ENCODE results near the gene TSSK2. TPM values are rescaled to one million over a fixed set of nuclear protein-coding genes. Genes with fewer than 3 reads are reported as not detected.

Gene TSSK2
- polyA plus RNA-seq, 1 donor from 2014 or later = not detected

- Histone ChIP-seq H3K9me2 (ENCODE audit: insufficient read depth, low read length) (no peaks in the 10 kb centered on the region), H3K27me3 (ENCODE audit: insufficient read depth, low read depth, low read length) (no peaks in the 10 kb centered on the region), H3K9me3 (ENCODE audit: low read length) (peaks cover 3% of the 10 kb centered on the region), H3K9ac (ENCODE audit: low read length) (no peak overlapping the region), H3F3A (ENCODE audit: insufficient read depth, low read length, poor library complexity, severe bottlenecking) (no peaks in the 10 kb centered on the region), H4K20me1 (ENCODE audit: insufficient read depth) (no peaks in the 10 kb centered on the region), H3K36me3 (ENCODE audit: insufficient read depth, low read length) (no peaks in the 10 kb centered on the region), H2AFZ (ENCODE audit: low read depth, low read length) (no peak overlapping the region), H3K4me2 (ENCODE audit: low read length) (no peak overlapping the region), H3K4me3 (ENCODE audit: low read length) (no peak overlapping the region), H3K79me2 (replicated peaks; ENCODE audit: insufficient read depth, low read length) (peaks cover 7% of the 10 kb centered on the region), H3K27ac (ENCODE audit: low read length) (no peak overlapping the region)
- TF ChIP-seq CTCF (IDR thresholded peaks at IDR 0.05; ENCODE audit: poor library complexity, severe bottlenecking) (no peak), SMC3 (conservative IDR thresholded peaks at IDR 0.05; ENCODE audit: poor library complexity) (no peak), MXI1 (conservative IDR thresholded peaks at IDR 0.05; ENCODE audit: poor library complexity, severe bottlenecking) (no peak), EZH2 (IDR thresholded peaks at IDR 0.05; ENCODE audit: borderline replicate concordance, insufficient read depth, low read length, poor library complexity, severe bottlenecking) (no peak), EP300 (conservative IDR thresholded peaks at IDR 0.05; ENCODE audit: poor library complexity, severe bottlenecking) (no peak), REST (IDR thresholded peaks at IDR 0.05; ENCODE audit: borderline replicate concordance) (no peak)
Observed at GRCh38 chr22:19094393-19094997, 36.6 kb upstream of the TSSK2 start.

- Histone ChIP-seq H3K9me3 (ENCODE audit: low read length) (peaks cover 3% of the 10 kb centered on the region), H3K27ac (ENCODE audit: low read length) (no peak overlapping the region), H3K79me2 (replicated peaks; ENCODE audit: insufficient read depth, low read length) (peaks cover 12% of the 10 kb centered on the region), H3K4me2 (ENCODE audit: low read length) (no peak overlapping the region), H3K36me3 (ENCODE audit: insufficient read depth, low read length) (no peaks in the 10 kb centered on the region), H3K9me2 (ENCODE audit: insufficient read depth, low read length) (no peaks in the 10 kb centered on the region), H3K4me3 (ENCODE audit: low read length) (no peak overlapping the region), H3K9ac (ENCODE audit: low read length) (no peak overlapping the region), H4K20me1 (ENCODE audit: insufficient read depth) (no peaks in the 10 kb centered on the region), H3K27me3 (ENCODE audit: insufficient read depth, low read depth, low read length) (no peaks in the 10 kb centered on the region), H2AFZ (ENCODE audit: low read depth, low read length) (no peak overlapping the region), H3F3A (ENCODE audit: insufficient read depth, low read length, poor library complexity, severe bottlenecking) (no peaks in the 10 kb centered on the region)
- TF ChIP-seq MXI1 (conservative IDR thresholded peaks at IDR 0.05; ENCODE audit: poor library complexity, severe bottlenecking) (no peak), TAF1 (IDR thresholded peaks at IDR 0.05; ENCODE audit: low read depth) (no peak), EZH2 (IDR thresholded peaks at IDR 0.05; ENCODE audit: borderline replicate concordance, insufficient read depth, low read length, poor library complexity, severe bottlenecking) (no peak), POLR2AphosphoS5 (IDR thresholded peaks at IDR 0.05) (no peak), CTCF (IDR thresholded peaks at IDR 0.05; ENCODE audit: poor library complexity, severe bottlenecking) (no peak), REST (IDR thresholded peaks at IDR 0.05; ENCODE audit: borderline replicate concordance) (no peak), RAD21 (conservative IDR thresholded peaks at IDR 0.05) (no peak)
Observed at GRCh38 chr22:19096555-19096954, 34.6 kb upstream of the TSSK2 start.

Measured in neural cell (in vitro differentiated cells).